Measurements from ENCODE around the gene CEP290. TPM values are rescaled to one million over a fixed set of nuclear protein-coding genes. Genes with fewer than 3 reads are reported as not detected.

The CEP290 gene
- total RNA-seq, 6 experiments from 2014 or later = 2.4 to 4.2 (median 3.5) TPM

- Histone ChIP-seq H3K4me3 (no peak overlapping the region), H3K27ac (no peak overlapping the region), H3K4me1 (no peaks in the 10 kb centered on the region), H3K9me3 (no peaks in the 10 kb centered on the region), H3K36me3 (no peaks in the 10 kb centered on the region), H3K27me3 (no peaks in the 10 kb centered on the region)
- whole genome bisulfite sequencing (ENCODE audit: insufficient coverage, low coverage, low lambda C conversion rate, missing lambda C conversion rate) = 67% methylated on average over 1 of the region's 3 CpGs
- ATAC-seq (no peak), DNase-seq (no peak)
- intact Hi-C loops (cut with DNase I) = no loop called here
- no peak for TF ChIP-seq CTCF (IDR thresholded peaks at IDR 0.05)
- TF ChIP-seq POLR2A (IDR thresholded peaks at IDR 0.05) = no peak
Observed at GRCh38 chr12:88017964-88018363, 123.9 kb downstream of the CEP290 start.

GRCh38 chr12:88015825-88016224 lies 126.1 kb downstream of the CEP290 start:
- intact Hi-C loops (cut with DNase I) = no loop called here
- ATAC-seq (no peak), DNase-seq (no peak)
- no peak overlapping the region for H3K27ac ChIP-seq
- TF ChIP-seq CTCF (IDR thresholded peaks at IDR 0.05) = no peak
- no peak for TF ChIP-seq POLR2A (IDR thresholded peaks at IDR 0.05)
- WGBS (ENCODE audit: insufficient coverage, low coverage, low lambda C conversion rate, missing lambda C conversion rate) = 30% methylated on average over 1 of the region's 1 CpG
- no peak overlapping the region for H3K4me3 ChIP-seq
- H3K4me1 ChIP-seq = no peaks in the 10 kb centered on the region
- H3K9me3 ChIP-seq = no peaks in the 10 kb centered on the region
- H3K27me3 ChIP-seq = no peaks in the 10 kb centered on the region
- no peaks in the 10 kb centered on the region for H3K36me3 ChIP-seq

- no peaks in the 10 kb centered on the region for H3K4me1 ChIP-seq
- no peaks in the 10 kb centered on the region for H3K36me3 ChIP-seq
- H3K9me3 ChIP-seq = no peaks in the 10 kb centered on the region
- TF ChIP-seq POLR2A (IDR thresholded peaks at IDR 0.05) (no peak), CTCF (IDR thresholded peaks at IDR 0.05) (no peak)
- WGBS (ENCODE audit: insufficient coverage, low coverage, low lambda C conversion rate, missing lambda C conversion rate) = 30% methylated on average over 5 of the region's 5 CpGs
- intact Hi-C loops (cut with DNase I) = no loop called here
- no peaks in the 10 kb centered on the region for H3K27me3 ChIP-seq
- H3K4me3 ChIP-seq = no peak overlapping the region
- H3K27ac ChIP-seq = no peak overlapping the region
- ATAC-seq = no peak
- DNase-seq = no peak
Observed at GRCh38 chr12:88011755-88012154, 130.1 kb downstream of the CEP290 start.

- no peak overlapping the region for H3K27ac ChIP-seq
- no peak for DNase-seq
- no peaks in the 10 kb centered on the region for H3K36me3 ChIP-seq
- ATAC-seq = no peak
- H3K4me1 ChIP-seq = no peaks in the 10 kb centered on the region
- TF ChIP-seq CTCF (IDR thresholded peaks at IDR 0.05) = no peak
- TF ChIP-seq POLR2A (IDR thresholded peaks at IDR 0.05) = no peak
- H3K27me3 ChIP-seq = no peaks in the 10 kb centered on the region
- intact Hi-C loops (cut with DNase I) = no loop called here
- no peaks in the 10 kb centered on the region for H3K9me3 ChIP-seq
- WGBS (ENCODE audit: insufficient coverage, low coverage, low lambda C conversion rate, missing lambda C conversion rate) = 59% methylated on average over 4 of the region's 4 CpGs
- no peak overlapping the region for H3K4me3 ChIP-seq
Observed at GRCh38 chr12:88006351-88006750, 135.5 kb downstream of the CEP290 start.

GRCh38 chr12:88001327-88001726 lies 140.6 kb downstream of the CEP290 start:
- ATAC-seq (no peak), DNase-seq (no peak)
- no peaks in the 10 kb centered on the region for H3K9me3 ChIP-seq
- intact Hi-C loops (cut with DNase I) = no loop called here
- H3K4me3 ChIP-seq = no peak overlapping the region
- WGBS (ENCODE audit: insufficient coverage, low coverage, low lambda C conversion rate, missing lambda C conversion rate) = 71% methylated on average over 2 of the region's 2 CpGs
- H3K27ac ChIP-seq = no peak overlapping the region
- TF ChIP-seq POLR2A (IDR thresholded peaks at IDR 0.05) (no peak), CTCF (IDR thresholded peaks at IDR 0.05) (no peak)
- no peaks in the 10 kb centered on the region for H3K27me3 ChIP-seq
- H3K36me3 ChIP-seq = no peaks in the 10 kb centered on the region
- no peaks in the 10 kb centered on the region for H3K4me1 ChIP-seq
